HG03064 (cell line): ENCODE results near the gene GPR39.
"Not testable (repeated sequence)": the region's sequence is repeated elsewhere in the genome, so short reads cannot be mapped to it uniquely, and the experiment has no call there.

ENCODE experiments used
- ATAC-seq: cut with Tn5 transposase; IDR thresholded peaks from one replicate; pipeline ENCODE4 v1.9.1; 2021; ENCODE audit warnings: low read depth; ENCODE audit not compliant: unreplicated experiment

Gene GPR39

DNA sequence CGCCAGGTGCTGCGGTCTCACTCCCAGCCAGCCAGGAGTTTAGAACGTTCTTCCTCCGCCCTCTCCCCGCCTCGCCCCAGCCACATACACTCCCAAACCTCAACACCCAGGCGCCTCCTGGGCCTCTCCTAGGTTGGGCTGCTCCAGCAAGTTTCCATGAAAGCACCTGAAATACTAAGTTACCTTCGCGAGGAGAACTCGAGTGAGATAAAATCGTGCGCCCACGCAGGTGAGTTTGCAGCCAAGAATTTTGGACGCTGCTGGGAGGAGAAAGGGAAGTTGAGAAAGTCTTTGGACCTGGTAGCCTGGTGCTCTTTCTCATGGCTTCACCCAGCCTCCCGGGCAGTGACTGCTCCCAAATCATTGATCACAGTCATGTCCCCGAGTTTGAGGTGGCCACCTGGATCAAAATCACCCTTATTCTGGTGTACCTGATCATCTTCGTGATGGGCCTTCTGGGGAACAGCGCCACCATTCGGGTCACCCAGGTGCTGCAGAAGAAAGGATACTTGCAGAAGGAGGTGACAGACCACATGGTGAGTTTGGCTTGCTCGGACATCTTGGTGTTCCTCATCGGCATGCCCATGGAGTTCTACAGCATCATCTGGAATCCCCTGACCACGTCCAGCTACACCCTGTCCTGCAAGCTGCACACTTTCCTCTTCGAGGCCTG lies at the start of gene GPR39:
Gene GPR39, plus strand, starts transcription at position 83 of the 673 bp plus-strand sequence.
- ATAC-seq, result no peak

- no peak for ATAC-seq
Measured at GRCh38 chr2:132368191-132368590, 48.4 kb upstream of the GPR39 start.

GRCh38 chr2:132372276-132372675 lies 44.3 kb upstream of the GPR39 start:
- no peak for ATAC-seq

DNA sequence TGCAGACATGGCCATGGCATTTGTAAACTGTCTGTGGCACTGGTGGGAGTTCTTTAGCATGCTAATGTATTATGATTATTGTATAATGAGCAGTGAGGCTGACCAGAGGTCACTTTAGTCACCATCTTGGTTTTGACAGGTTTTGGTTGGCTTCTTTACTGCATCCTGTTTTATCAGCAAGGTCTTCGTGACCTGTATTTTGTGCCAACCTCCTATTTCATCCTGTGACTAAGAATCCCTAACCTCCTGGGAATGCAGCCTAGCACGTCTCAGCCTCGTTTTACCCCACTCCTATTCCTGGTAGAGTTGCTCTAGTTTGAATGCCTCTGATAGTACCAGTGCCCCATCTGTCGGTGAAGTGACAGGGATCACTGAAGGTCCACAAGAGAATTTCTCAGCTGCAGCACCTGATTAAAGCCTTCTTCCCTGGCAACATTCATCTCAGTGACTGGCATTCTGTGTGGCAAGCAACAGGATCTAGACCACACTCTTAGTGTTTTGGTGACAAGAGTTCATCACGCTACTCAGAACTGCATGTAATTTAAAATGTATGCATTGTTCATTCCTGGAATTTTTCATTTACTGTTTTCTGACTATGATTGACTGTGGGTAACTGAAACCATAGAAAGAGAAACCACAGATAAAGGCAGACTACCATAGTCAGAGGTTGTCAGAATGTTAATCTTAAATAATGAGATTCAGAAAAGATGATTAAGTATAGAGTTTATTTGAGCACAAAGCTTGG lies 43.0 kb upstream of the GPR39 start:
- no peak for ATAC-seq

DNA sequence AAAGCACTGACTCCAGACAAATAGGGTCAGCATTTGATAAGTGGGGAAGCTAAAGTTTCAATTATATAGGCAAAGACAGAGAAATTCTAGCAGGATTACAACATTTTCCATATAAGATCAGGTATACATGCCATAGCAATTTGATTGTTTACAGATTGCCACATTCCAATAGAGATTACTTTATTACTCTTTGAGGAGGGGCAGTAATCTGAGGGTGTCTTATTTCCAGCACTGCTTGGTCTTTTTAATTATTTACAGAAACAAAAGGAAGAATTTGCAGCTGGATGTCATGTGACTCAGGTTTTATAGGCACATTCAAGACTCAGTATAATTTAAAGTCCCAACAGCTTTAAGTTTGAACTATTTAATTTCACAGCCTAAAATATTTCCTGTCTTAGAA lies 42.5 kb upstream of the GPR39 start:
- no peak for ATAC-seq

GRCh38 chr2:132374551-132374950 lies 42.1 kb upstream of the GPR39 start:
- ATAC-seq, result no peak

DNA sequence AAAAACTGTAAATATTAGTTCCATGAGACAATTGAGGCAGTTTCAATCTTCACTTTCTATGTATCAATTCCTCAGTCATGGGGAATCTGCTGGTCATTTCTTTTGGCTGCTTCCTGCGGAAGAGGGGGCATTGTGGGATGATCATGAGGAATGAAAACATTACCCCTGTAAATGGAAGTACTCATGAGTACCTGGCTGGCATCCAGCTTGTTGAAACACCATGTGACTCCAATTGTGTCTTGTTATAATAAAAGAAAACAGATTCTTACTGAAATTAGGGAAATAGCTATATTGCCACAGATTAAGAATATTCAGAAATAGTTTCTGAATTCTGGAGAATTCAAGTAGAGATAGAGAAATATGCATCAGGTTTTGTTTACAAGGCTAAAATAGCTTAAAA lies 41.6 kb upstream of the GPR39 start:
- ATAC-seq, result no peak

DNA sequence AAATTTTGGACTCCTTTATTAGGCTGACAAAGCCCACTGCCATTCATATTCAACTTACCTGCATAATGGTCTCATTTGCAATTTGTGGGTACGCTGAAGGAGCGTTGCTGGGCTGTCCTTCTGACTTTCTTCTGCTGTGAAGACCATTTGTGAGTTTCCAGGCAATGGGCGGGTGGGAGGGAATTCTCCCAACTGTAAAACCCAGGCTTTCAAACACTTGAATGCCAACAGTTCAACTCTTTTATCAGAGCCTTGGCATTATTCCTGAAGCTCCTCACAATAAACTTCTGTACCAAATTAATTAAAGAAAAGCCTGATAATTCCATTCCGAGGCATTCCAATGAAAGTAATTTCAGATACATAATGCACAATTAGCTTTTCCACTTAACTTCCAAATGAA lies 35.2 kb upstream of the GPR39 start:
- no peak for ATAC-seq

- ATAC-seq, result no peak
Measured at GRCh38 chr2:132383956-132384355, 32.6 kb upstream of the GPR39 start.

DNA sequence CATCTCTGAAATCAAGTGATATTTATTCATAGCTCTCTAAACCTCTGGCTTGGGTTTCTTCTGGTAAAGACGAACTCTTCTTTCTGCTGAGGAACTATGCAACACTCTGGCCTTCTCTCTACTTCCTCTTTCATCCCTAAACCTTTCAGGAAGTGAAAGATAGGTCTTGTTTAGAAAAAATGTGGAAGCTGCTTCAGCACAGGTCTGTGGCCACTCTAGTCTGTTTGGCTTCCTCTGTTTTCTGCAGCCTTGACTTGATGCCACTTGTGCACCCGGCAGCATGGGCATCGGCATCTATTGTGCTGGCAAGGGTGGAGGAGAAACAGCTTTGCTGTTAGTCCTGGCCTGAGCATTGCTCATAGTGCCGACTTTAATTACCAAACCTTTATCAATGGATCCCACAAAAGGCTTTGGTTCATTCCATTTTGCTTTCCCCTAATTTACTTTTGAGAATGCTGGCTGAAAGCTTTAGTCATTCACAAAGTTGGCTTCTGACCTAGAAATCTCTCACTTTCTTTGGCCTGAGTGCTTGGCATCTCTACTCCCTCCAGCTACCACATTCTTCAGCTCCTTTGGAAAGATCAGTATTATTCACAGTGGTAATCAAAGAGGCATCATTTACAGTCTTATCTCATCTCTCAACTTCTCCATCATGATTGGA lies 32.0 kb upstream of the GPR39 start:
- no peak for ATAC-seq

GRCh38 chr2:132387126-132387525 lies 29.5 kb upstream of the GPR39 start:
- ATAC-seq, result no peak

- ATAC-seq, result no peak
Measured at GRCh38 chr2:132390076-132390475, 26.5 kb upstream of the GPR39 start.

DNA sequence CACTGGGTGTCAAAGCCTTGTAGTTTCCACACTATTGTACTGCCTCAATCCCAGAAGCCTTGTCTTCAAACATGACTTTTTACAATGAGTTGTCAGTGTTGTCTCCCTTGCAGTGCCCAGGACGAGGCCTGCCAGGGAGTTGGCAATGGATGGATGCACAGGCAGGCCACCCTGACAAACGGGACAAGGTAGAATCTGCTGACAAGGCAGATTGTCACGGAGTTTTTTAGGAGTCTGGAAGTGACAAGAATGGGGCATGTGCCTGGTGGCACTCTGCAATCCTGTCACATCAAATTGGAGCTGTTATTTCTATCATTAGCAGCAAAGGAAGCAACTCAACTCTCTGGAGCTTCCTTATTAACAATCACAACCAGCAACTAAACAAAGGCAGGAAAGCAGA lies 25.2 kb upstream of the GPR39 start:
- no peak for ATAC-seq

- ATAC-seq, result no peak
Measured at GRCh38 chr2:132392221-132392620, 24.4 kb upstream of the GPR39 start.

- no peak for ATAC-seq
Measured at GRCh38 chr2:132392879-132393278, 23.7 kb upstream of the GPR39 start.

DNA sequence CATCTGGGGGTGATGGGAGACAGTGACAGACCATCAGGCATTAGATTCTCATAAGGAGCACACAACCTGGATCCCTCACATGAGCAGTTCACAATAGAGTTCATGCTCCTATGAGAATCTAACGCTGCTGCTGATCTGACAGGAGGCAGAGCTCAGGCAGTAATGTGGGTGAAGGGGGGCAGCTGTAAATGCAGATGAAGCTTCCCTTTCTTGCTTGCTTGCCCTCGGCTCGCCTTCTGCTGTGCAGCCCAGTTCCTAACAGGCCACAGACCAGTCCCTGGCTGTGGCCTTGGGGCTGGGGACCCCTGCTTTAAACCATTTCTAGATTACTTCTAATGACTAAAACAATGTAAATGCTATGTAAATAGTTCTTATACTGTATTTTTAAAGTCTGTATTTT lies 19.6 kb upstream of the GPR39 start:
- ATAC-seq, result not testable (repeated sequence)

DNA sequence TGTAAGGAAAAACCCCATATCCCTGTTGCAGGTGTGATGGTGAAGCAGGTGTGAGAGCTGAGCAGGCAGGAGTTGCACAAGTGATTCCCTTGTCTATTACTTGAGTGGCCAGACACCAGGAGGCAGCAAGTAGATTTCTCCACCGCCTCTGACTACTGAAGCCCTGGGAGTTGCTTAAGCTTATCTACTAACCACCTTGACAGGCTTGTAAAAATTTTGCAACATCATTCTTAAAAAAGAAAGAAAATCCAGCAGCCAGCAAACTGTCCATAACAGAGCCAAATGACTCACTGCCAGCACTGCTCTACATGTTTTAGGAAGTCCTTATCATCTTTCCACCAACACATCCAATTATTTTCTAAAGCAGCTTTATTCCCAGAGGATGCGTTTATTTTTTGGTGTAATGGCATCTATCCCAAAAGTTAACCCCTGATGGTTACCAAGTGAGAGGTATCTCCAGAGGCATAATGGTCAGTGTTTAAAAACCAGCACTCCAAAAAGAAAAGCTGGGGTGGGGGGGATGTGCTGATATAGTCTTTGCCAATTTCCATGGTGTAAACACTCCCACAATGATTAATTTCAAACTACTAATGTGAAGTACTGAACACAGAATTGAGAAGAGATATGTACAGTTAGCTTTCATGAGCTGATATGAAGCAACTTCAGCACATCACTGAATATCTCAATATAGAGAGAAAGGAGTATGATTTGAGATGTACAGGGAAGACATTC lies 16.3 kb upstream of the GPR39 start:
- no peak for ATAC-seq

DNA sequence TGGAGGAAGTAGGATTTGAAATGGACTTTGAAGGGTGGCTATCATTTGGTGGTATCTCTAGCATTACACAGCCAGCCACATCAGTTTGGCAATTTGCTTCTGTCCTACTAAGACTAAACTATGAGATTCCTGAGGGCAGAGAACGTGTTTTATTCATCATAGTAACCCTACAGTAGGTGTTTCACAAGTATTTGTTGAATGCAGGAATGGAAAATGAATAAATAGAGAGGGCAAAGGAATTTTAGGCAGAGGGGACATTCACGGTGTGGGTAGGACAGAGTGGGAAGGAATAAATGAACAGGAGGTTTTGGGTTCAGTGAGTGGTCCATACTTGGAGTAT lies 15.7 kb upstream of the GPR39 start:
- no peak for ATAC-seq

- no peak for ATAC-seq
Measured at GRCh38 chr2:132401326-132401725, 15.3 kb upstream of the GPR39 start.

GRCh38 chr2:132403146-132403545 lies 13.5 kb upstream of the GPR39 start:
- no peak for ATAC-seq

GRCh38 chr2:132404056-132404455 lies 12.5 kb upstream of the GPR39 start:
- no peak for ATAC-seq
